Hematopoietic multipotent progenitor cell treated with erythropoietin and hydrocortisone succinate and interleukin-3 and kit ligand, for 6 days (in vitro differentiated cells): ENCODE results near the gene ING3.

Source experiments
- DNase-seq: peaks from one replicate; pipeline ENCODE4 v3.0.0-alpha.2; 2015

Gene ING3, protein sequence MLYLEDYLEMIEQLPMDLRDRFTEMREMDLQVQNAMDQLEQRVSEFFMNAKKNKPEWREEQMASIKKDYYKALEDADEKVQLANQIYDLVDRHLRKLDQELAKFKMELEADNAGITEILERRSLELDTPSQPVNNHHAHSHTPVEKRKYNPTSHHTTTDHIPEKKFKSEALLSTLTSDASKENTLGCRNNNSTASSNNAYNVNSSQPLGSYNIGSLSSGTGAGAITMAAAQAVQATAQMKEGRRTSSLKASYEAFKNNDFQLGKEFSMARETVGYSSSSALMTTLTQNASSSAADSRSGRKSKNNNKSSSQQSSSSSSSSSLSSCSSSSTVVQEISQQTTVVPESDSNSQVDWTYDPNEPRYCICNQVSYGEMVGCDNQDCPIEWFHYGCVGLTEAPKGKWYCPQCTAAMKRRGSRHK

DNA sequence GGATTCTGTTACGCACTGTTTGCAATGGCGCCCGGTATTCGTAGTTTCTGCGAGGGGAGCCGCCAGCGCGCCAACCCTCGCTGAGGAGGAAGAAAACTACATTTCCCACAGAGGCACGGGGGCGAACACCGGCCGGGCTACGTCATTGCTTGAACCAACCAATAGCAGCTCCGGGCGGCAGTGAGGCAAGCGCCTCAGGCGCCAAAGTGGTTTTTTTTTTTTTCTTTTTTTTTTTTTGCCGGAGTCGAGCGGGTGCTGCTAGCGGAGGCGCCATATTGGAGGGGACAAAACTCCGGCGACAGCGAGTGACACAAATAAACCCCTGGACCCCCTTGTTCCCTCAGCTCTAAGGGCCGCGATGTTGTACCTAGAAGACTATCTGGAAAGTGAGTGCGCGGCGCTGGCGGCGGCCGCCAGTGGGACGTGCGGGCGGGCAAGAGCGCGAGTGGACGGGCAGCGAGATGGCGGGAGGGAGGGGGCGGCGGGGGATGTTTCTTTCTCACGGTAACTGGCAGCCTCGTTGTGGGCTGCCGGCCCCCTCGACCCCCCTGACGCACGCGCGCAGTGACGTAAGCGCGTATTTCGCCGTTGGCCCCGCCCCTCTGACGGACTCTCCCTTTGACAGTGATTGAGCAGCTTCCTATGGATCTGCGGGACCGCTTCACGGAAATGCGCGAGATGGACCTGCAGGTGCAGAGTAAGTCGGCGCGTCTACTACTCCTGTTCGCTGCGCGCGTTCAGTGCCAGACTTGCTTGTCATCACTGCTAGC lies at the start of gene ING3:
Gene ING3 (plus strand): TSS at position 239 of the 770 bp plus-strand sequence. CDS start 120 bp downstream, at position 359.
- peak; percentile 99 for DNase-seq

DNA sequence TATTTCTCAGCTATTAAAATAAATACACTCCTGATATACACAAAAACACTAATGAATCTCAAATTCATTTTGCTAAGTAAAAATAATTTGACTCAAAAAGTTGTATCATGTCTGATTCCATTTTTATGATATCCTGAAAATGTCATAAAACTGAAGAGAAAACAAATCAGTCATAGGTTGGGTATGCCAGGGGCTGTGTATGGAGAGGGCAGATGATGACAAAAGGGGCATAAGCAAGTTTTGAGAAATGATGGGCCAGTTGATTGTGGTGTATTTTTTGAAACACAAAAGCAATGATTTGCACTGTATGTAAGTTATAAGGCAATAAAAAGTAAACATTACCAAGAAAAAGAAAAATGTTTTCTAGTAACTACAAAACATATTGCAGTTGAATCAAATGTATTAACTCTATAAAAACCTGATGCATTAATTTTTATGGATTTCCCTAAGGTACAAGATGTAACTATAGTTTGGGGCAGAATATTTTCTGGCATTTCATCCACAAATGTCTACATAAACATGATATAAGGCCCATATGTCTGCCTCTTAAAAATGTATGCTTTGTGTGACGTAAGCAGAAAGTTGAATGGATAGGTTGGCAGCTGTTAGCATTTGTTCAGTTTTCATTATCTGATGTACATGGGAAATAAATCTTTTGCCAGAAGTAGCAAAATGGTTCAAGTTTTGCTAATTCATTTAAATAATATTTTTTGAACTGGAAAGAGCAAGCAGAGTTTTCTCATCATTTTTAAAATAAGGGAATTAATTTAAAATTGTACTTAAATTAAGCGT lies 35.1 kb upstream of the ING3 start:
- DNase-seq = no peak

DNA sequence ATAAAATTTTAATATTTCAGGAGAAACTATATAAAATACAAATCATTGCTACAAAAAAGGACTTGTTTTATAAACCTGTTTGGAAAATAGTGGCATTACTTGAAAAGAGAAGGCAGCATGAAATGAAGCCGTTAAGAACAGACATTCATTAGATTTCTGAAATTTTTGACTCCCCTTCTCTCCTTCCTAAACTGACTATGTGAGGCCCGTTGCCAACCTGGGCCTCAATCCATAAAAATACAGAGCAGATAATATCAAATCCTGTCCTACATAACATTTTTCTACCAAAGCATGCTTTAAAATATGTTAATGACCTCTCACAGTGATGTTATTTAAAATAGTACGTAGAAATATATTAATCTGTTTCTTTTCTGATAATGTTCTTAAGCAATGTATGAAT lies 34.5 kb upstream of the ING3 start:
- DNase-seq = no peak

DNA sequence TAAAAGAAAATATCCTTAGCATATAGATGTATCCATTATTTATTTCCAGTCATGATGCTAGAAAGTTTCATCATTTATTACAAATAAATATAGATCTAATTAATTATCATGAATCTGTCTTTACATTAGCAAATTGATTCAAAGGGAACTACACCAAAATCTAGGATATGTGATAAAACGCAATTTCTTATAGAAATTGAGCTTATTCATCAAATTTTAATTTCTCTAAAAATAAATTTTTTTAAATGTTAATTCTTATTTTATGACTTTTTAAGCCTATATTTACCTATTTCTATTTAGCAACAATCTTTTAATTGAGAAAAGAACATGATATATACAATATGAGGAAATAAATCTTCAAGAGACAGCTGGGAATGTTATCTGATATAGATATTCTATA lies 34.0 kb upstream of the ING3 start:
- DNase-seq = no peak

DNA sequence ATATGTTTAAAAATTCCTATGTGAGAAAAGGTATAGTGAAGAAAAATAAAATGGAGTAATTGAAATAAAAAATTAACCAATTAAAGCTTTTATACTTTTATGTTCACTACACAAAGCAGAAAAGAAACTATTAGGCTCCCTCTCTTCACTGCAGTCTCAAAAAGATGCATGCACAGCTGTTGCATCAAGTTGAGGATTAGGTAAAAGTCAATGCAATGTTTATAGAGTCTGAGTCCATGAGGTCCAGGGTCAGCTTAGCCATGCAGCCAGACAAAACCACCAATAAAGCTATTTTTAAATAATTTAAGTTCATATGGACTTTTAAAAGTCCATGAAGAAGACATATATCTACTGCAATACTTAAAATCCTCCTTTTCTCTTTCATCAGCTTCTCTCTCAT lies 31.1 kb upstream of the ING3 start:
- DNase-seq = no peak

DNA sequence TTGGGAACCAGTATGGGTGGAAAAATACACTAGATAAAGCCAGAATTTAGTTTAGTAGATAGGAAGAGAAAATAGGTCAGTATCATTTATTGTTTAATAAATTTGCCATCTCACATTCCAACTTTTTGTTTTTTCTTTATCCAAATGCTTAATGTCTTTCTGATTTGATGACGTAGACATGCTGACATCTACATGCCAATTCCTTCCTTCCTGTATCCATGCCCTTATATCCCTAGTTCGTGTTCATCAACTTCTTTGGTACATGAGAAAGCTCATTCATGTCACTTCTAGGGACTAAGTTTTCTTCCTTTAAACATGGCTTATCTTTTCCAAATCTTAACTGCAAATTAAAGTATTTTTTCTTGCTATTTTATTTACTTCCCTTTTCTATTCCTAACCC lies 30.5 kb upstream of the ING3 start:
- no peak for DNase-seq

- peak; percentile 50 for DNase-seq
Observed at GRCh38 chr7:120920591-120921274, 29.8 kb upstream of the ING3 start.

- no peak for DNase-seq
Observed at GRCh38 chr7:120924837-120925236, 25.7 kb upstream of the ING3 start.

DNA sequence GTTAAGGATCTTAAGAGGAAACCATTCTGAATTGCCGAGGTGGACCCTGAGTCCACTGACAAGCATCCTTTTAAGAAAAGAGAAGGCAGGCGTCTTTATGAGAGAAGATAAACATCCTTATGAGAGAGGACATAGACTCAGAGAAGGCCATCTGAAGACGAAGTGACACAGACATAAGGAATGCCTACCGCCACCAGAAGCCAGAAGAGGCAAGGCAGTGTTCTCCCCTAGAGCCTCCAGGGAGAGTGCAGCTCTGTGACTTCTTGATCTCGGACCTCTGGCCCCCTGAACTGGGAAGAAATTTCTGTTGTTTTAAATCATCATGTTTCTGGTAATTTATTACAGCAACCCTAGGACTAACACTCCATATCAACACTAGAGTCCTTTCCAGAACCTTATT lies 25.2 kb upstream of the ING3 start:
- no peak for DNase-seq

GRCh38 chr7:120926943-120927346 lies 23.6 kb upstream of the ING3 start:
- DNase-seq = no peak

GRCh38 chr7:120927454-120928103 lies 23.0 kb upstream of the ING3 start:
- DNase-seq = no peak

GRCh38 chr7:120931243-120931642 lies 19.3 kb upstream of the ING3 start:
- DNase-seq = no peak

GRCh38 chr7:120933475-120933874 lies 17.1 kb upstream of the ING3 start:
- no peak for DNase-seq

GRCh38 chr7:120939345-120939744 lies 11.2 kb upstream of the ING3 start:
- no peak for DNase-seq

DNA sequence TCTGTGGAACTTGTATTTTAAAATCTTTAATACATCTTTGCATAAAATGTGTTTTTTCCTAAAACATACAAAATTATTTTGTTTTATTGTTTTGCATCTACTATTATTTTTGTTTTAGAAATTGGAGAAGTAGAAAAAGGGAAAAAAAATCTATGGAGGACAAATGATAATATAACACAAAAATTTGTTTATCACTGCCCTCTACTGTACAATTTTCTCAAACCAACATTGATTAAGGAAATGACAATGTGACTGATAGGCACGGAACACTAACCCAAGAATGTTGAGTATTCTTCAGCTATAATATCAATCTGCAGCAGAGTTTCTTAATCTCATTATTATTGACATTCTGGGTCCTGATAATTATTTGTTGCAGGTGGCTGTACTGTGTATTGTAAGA lies 9.5 kb upstream of the ING3 start:
- DNase-seq = peak; percentile 64

- no peak for DNase-seq
Observed at GRCh38 chr7:120941856-120942255, 8.7 kb upstream of the ING3 start.

- DNase-seq = no peak
Observed at GRCh38 chr7:120942861-120943260, 7.7 kb upstream of the ING3 start.

- DNase-seq = no peak
Observed at GRCh38 chr7:120944826-120945562, 5.6 kb upstream of the ING3 start.

GRCh38 chr7:120947980-120948379 lies 2.6 kb upstream of the ING3 start:
- no peak for DNase-seq

DNA sequence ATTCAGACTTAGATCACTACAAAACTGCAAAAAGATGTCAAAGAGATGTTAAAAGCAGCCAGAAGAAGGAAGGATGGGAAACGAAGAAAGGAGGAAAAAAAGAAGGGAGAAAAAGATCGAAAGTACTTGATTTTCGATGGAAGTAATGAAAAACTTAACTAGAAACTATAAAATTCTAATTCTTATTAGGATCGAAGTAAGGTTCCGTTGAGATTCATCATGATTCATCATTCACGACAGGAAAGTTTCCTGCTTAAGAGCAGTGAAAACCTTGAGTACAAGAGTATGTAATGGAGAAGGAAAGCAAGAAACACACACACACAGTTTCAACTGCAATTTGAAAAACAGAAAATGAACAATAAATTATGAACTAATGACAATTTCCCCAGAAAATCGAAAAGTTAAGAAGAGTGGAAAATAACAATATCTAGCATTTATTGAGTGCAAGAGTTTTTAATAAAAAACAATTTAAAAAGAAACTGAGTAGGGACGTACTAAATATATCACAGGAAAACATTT lies 1.1 kb upstream of the ING3 start:
- peak; percentile 32 for DNase-seq

- DNase-seq = peak; percentile 41
Observed at GRCh38 chr7:120949998-120950538, 509 bp upstream of the ING3 start.
